GM18505 (cell line): Measurements from ENCODE around the gene EPSTI1.

Experiments
- ATAC-seq: cut with Tn5 transposase; IDR thresholded peaks from one replicate; pipeline ENCODE4 v1.9.1; 2021; ENCODE audit not compliant: unreplicated experiment
- POLR2A ChIP-seq: IDR thresholded peaks from 4 replicates; pipeline ENCODE4 v1.6.1; 2011; ENCODE audit warnings: borderline replicate concordance; ENCODE audit not compliant: insufficient read depth, insufficient read length; ENCODE audit errors: extremely low read depth

The EPSTI1 gene

DNA sequence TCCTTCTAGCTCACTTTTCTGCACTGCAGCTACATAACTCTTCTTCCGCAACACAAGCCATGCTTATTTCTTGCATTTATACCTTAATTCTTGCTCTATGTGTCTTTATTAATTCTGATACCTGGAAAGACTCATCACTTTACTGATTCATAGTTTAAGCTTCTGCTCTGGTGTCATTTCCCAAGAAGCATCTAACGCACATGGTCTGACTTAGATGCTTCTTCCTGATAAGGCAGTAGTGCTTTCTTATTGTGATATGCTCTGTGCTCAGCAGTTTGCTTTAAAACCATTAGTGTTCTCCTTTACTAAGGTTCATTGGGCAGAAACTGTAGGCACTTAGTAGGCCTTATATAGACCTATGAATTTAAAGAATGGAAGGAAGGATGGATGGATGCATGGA is 66.4 kb downstream of the EPSTI1 start:
- ATAC-seq = no peak
- no peak for TF ChIP-seq POLR2A

DNA sequence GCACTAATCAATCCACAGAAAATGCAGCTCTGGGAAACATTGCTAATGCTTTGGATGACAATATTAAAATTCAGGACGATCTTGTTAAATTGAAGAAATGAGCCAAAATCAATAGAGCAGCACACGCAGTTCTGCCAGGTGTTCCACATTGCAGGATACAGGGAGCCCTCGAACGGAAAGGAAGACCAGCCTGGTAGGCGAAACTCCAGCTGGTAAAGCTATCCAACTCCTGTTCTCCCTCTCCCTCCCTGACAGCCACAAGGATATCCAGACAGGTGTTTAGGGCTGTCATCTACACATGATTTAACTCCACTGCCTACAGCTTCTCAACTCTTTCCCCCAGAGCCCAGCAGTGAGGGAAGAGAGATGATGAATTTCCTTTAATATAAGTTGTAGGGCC is 67.7 kb downstream of the EPSTI1 start:
- no peak for TF ChIP-seq POLR2A
- ATAC-seq = no peak

DNA sequence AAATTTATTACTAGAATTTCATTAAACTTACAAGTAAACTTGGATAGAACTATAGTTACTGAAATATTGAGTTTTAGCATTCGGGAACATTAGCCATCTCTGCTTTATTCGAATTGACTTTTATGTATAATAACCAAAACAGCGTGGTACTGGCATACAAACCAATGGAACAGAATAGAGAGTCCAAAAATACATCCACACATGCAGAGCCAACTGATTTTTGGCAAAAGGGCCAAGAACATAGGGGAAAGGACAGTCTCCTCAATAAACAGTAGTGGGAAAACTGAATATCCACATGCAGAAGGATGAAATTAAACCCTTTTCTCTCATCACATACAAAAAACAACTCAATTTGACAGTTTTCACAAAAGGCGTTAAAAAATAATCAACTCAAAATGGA is 84.3 kb downstream of the EPSTI1 start:
- ATAC-seq = no peak
- TF ChIP-seq POLR2A = no peak

DNA sequence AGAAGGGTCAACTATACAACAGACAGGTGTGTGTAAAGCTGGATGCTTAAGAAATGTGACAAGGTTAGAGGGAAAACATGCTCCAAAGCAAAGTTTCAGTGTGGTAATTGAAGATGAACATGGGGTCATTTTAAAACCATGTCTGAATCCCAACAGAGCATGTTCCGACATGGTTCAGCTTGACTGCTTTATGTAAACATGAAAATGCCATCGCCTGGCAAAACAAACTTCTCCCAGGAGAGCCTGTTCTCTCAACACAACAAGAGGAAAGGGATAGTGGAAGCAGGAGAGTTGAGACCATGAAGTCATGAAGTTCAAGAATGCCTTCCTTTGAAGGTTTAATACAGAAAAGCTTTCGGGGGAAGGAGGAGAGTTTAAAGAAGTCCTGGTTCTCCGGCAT is 85.8 kb downstream of the EPSTI1 start:
- no peak for ATAC-seq

DNA sequence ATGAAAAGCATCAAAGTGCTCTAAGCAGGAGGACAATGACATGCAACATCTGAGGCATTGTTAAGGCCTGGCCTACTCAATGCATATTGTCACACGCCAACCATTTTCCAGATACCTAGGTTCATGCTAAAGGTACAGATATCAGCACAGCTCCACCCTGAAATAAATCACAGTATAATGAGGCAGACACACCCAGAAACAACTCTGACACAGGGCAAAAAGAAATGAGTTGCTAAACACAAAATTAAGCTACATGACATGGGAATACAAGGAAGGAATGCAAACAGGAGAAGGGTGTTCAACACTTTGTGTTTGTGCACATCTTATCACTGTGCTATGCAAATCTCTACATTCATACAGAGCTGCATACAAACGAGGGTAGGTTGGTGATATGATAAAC is 86.5 kb downstream of the EPSTI1 start:
- TF ChIP-seq POLR2A = no peak
- no peak for ATAC-seq

More for the DNA sequence above, 85.8 kb downstream of the EPSTI1 start:
- TF ChIP-seq POLR2A = no peak

DNA sequence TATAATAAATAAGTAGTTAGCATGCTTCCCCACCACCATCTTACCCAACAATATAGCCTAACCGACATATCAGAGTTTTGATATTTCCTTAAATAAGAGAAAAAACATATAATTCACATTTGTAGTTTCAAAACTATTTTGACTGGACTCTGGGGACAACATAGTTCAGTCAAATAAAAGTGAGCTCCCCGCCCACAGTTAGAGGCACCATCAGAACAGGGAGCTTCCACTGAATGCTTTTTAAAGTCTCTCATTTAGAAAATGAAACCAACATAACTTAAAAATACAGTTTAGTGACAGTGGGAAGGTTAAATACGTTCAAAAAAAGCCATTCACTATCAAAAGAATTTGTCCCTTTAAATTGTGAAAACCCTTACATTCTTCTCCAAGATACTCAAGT is 92.8 kb downstream of the EPSTI1 start:
- TF ChIP-seq POLR2A = no peak
- ATAC-seq = no peak

DNA sequence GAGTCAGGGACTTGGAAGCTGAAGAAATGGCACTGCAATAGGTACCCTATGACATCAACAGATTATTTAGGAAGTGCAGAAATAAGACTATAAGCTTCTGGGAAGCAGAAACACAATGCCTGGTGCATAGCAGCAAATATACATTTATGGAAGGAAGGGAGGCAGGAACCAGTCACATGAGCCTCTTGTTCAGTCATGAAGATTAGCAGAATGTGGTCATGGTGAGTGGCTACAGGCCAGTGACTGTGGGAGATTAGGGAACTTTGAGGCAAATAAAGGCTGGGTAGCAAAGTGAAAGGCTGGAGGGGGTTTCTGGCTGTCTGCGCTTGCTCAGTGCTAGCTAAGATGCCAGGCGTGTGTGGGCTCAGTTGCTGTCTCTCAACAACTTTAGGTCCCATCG is 96.3 kb downstream of the EPSTI1 start:
- TF ChIP-seq POLR2A = no peak
- no peak for ATAC-seq

DNA sequence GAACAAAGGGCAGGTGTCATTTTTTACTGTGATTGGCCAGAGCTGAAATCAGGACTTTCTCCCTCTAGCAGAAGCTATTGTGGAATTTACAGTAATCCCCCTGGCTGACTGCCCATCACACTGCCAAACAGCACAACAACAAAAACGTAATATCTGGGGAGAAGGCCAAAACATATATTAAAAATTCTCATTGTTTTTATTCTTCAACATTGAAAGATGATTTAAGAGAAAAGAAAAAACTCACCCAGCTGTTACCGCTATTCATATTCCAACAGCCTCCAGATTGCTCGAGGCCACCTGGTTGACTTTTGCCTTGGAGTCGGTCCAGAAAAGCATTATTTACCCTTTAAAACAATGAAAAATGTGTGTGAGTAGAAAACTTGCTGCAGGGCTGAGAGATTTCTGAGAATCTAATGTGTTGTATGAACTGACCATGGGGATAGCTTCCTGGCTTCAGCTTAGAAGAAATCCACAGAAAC is 97.2 kb downstream of the EPSTI1 start:
- no peak for TF ChIP-seq POLR2A
- no peak for ATAC-seq

DNA sequence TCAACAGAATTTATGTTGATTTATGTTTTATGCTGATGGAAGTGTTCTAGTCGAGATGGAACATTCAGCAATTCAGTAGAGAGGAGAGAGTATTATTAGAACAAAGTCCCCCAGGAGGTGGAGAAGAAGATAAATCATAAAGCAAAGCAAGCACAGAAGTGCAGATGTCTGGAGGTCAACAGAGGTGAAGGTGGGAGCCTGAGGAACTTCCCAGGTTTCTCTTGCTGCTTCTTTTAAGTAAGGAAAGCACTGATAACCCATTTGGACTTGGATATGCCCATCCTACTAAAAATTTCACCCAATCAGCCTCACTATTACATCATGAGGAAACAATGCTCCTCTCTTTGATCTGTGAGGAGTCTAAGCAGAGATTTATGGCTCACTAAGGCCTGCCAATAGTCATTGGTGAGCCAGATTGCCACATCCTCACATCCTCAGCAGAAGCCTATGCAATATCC is 98.8 kb downstream of the EPSTI1 start:
- no peak for ATAC-seq
- TF ChIP-seq POLR2A = no peak

DNA sequence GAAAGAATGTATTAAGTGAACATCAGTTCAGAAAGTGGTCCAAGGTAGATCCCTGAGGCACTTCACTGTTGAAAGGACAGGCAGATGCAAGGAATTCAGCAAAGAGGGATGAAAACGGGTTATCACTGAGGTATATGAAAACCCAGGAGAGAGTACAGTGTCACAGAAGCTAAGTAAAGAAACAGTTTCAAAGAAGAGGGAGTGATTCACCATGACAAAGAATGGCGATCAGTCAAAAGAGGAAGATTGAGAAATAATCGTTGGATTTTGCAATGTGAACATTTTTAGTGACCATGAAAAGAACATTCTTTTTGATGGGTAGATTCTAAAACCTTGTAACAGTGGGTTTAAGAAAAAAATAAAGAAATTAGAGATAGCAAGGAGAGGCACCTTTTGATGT is 99.3 kb downstream of the EPSTI1 start:
- TF ChIP-seq POLR2A = no peak
- ATAC-seq = no peak

DNA sequence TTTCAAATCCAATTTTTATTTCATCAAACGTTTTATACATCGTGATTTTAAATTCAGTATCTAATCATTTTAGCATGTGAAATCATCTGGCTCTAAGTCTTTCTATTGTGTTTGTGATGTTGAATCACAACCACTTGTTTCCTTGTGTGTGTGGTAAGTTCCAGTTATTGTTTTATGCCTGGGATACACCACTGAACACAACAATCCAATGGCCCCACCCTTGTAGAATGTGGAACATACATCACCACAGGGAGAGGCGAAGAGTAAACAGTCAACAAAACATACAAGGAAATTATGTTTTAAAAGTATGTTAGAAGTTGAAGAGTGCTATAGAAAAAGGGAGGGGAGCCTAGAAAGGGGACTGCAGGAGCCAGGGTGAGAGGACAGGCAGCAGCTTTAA is 100.5 kb downstream of the EPSTI1 start:
- no peak for ATAC-seq
- no peak for TF ChIP-seq POLR2A

DNA sequence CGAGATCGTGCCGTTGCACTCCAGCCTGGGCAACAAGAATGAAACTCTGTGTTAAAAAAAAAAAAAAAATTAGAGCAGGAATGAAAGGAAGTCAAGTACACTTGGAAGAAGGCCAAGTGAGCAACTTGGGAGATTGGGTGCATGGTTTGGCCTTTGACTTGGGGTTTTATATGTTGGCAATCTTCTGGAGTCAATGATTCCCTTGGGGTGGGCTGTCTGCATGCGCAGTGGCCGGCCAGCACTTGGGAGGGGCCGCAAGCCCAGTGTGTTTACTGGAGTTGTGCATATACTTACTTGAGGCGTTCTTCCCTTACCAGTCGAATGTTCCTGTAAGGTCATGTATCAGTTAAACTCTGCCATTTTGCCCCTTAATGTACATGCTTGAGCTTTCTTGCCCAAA is 106.7 kb downstream of the EPSTI1 start:
- no peak for TF ChIP-seq POLR2A
- no peak for ATAC-seq

DNA sequence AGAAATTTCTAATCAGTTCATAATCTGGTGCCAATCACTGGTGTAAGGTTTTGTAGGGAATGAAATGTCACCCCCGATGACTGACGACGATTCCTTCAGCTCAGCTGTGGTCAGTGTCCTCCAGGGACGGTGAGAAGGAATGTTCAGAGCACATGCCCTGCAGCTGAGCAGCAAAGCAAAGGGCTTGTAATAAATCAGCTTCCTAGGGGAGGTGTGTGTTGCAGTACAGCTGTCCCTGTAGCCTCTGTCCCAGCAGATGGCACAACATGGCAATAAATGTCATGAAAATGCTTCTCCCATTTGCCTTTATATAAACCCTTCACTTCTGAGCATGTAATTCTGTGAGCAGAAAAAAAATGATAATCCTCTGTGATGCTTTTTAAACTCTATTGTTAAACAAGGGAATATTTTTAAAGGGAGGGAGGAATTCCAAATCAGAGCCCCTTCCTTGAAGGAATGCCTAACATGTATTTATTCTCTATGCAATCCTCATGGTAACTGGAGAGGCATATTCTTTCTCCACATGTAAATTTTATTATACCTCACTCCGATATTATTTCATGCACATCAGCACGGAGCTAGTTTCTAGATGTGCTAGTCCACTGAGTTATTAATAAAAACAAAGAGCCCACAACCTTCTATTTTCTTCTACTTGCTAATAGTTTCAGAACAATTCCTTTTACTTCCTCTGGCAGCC is 108.1 kb downstream of the EPSTI1 start:
- TF ChIP-seq POLR2A = no peak
- no peak for ATAC-seq

DNA sequence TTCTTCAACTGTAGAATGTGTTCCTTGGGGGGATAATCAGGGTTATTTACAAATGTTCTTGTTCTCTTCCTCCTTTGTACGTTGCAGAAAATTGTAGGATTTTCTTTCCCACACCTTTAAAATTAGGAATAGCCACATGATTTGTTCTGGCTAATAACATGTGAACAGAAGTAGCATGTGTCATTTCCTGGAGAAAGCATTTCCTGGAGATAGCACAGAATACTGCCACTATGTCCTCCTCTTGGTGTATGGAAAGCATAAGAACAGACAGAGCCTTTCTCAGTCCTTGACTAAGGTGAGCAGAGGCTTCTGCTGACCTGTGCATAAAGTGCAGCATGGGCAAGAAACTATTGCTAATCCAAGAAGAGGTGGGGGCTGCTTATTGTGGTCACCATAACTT is 108.9 kb downstream of the EPSTI1 start:
- no peak for ATAC-seq
- no peak for TF ChIP-seq POLR2A

DNA sequence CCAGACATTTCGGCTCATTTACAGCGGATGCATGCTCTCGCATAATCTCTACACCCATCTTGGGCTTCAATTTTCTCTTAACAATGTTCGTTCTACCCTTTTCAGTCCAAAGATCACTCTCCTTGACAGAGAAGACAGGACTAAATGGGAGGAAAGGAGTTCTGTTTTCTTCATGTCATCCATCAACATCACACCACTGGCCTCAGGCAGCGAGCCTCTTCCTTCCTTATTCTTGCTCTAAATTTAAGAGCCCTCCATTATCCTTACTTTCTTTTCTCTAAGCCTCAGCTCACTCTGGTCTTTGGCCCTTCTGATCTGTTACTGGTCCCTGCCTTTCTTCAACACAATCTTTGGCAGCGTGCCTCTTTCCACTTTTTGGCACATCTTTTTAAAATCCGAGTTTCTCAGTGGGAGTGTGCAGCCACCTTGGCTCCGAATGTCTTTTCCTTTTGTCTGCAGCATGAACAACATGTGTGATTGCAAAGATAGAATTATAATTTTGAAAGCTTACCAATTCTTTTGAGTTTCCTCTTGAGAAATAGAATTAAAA is 111.9 kb downstream of the EPSTI1 start:
- no peak for TF ChIP-seq POLR2A
- no peak for ATAC-seq

DNA sequence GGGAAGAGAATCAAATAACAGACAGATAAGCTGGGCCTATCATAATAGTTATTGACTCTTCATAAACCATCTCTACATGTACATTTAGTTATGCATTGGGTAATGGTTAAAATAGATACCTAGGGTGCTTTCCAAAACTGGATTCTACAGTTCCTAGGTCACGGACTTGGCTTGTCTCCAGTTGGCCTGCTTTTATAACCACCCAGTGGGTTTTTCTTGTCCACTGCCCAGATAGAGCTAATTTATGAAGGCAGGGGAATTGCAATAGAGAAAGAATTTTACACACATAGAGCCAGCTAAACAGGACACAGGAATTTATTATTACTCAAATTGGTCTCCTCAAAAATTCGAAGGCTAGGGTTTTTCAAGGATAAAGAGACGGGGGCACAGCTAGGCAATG is 113.3 kb downstream of the EPSTI1 start:
- TF ChIP-seq POLR2A = no peak
- ATAC-seq = no peak
